HCT116 (cell line): ENCODE measurements around the gene NHSL2.

Experiments
- ATF3 ChIP-seq: IDR thresholded peaks from 2 replicates; pipeline ENCODE4 v1.6.1; 2012
- CBX3 ChIP-seq: IDR thresholded peaks from 2 replicates; pipeline ENCODE4 v1.6.1; 2012; ENCODE audit warnings: low read depth
- CTCF ChIP-seq, 3 experiments: fragments of 200-600 bp in 1 of 3; sonication (generic) in 1 of 3; IDR thresholded peaks in 2 of 3; conservative IDR thresholded peaks in 1 of 3; 2 replicates each; pipeline ENCODE4 v1.5.1; 2012 to 2017; ENCODE audit warnings: low read depth in 2 of 3, low read length in 2 of 3, antibody characterized with exemption in 1 of 3, borderline replicate concordance in 1 of 3, control low read depth in 1 of 3, mild to moderate bottlenecking in 1 of 3, mixed read lengths in 1 of 3, mixed run types in 1 of 3, moderate library complexity in 1 of 3; ENCODE audit not compliant: insufficient read depth in 1 of 3
- EGR1 ChIP-seq: IDR thresholded peaks from 2 replicates; pipeline ENCODE4 v1.6.1; 2012; ENCODE audit warnings: low read depth
- EZH2 ChIP-seq: fragments of 200-600 bp; sonication (generic); IDR thresholded peaks from 2 replicates; pipeline ENCODE4 v1.6.1; 2017; ENCODE audit warnings: antibody characterized with exemption, mixed run types
- EZH2phosphoT487 ChIP-seq: fragments of 200-600 bp; IDR thresholded peaks from 2 replicates; pipeline ENCODE4 v1.6.1; 2018; ENCODE audit warnings: antibody characterized with exemption, borderline replicate concordance
- MAX ChIP-seq: IDR thresholded peaks from 2 replicates; pipeline ENCODE4 v1.6.1; 2012
- SIN3A ChIP-seq: IDR thresholded peaks from 2 replicates; pipeline ENCODE4 v1.6.1; 2012; ENCODE audit warnings: low read depth
- TCF7L2 ChIP-seq: IDR thresholded peaks from 2 replicates; pipeline ENCODE4 v1.7.0; 2011; ENCODE audit warnings: borderline replicate concordance, inconsistent platforms; ENCODE audit not compliant: insufficient read depth, insufficient read length; ENCODE audit errors: extremely low read depth

- no peak for TF ChIP-seq EZH2phosphoT487
- TF ChIP-seq EGR1 = no peak
- TF ChIP-seq CTCF (IDR thresholded peaks at IDR 0.05 in 2 of 3, conservative IDR thresholded peaks at IDR 0.05 in 1 of 3; ENCODE audit: borderline replicate concordance in 1 of 3, insufficient read depth in 1 of 3, low read depth in 2 of 3, low read length in 2 of 3) = no peak
- TF ChIP-seq EZH2 = no peak
- no peak for TF ChIP-seq TCF7L2
- no peak for TF ChIP-seq CBX3
- no peak for TF ChIP-seq MAX
- TF ChIP-seq SIN3A = no peak
- TF ChIP-seq ATF3 = no peak
These were observed 230.8 kb downstream of the NHSL2 start for GRCh38 chrX:72141372-72142004.
